ENCODE measurements around the gene ADGRL4.

GRCh38 chr1:79006564-79006963, at the start of gene ADGRL4:
- no peak for TF ChIP-seq POLR2A (IDR thresholded peaks at IDR 0.05)
- TF ChIP-seq CTCF (IDR thresholded peaks at IDR 0.05): no peak
